Neuronal stem cell (in vitro differentiated cells): Measurements from ENCODE around the gene ZNF385B.

Source experiments
- DNase-seq: peaks from one replicate; pipeline ENCODE4 v3.0.0-alpha.2; 2013; ENCODE audit warnings: low spot score
- H2AFZ ChIP-seq: one replicate; pipeline ENCODE4 v1.6.1; 2013; ENCODE audit warnings: mild to moderate bottlenecking, low read length, inconsistent platforms
- H2AK5ac ChIP-seq: 2 replicates; pipeline ENCODE4 v1.6.1; 2013; ENCODE audit warnings: low read depth, mild to moderate bottlenecking, inconsistent platforms, low read length, moderate library complexity, mixed read lengths
- H2BK120ac ChIP-seq: 2 replicates; pipeline ENCODE4 v1.6.1; 2013; ENCODE audit warnings: low read depth, mild to moderate bottlenecking, inconsistent platforms, low read length, moderate library complexity, mixed read lengths
- H2BK12ac ChIP-seq: one replicate; pipeline ENCODE4 v1.6.1; 2013; ENCODE audit warnings: low read length, inconsistent platforms
- H2BK15ac ChIP-seq: 2 replicates; pipeline ENCODE4 v1.6.1; 2013; ENCODE audit warnings: mild to moderate bottlenecking, low read length, inconsistent platforms, mixed read lengths
- H2BK5ac ChIP-seq: one replicate; pipeline ENCODE4 v1.6.1; 2013; ENCODE audit warnings: inconsistent platforms, mild to moderate bottlenecking, low read length, moderate library complexity
- H3K14ac ChIP-seq: one replicate; pipeline ENCODE4 v1.6.1; 2013; ENCODE audit warnings: low read length, inconsistent platforms
- H3K18ac ChIP-seq: 2 replicates; pipeline ENCODE4 v1.6.1; 2013; ENCODE audit warnings: low read length, inconsistent platforms
- H3K23ac ChIP-seq: 2 replicates; pipeline ENCODE4 v1.6.1; 2013; ENCODE audit warnings: low read depth, mild to moderate bottlenecking, mixed read lengths, low read length, inconsistent platforms; ENCODE audit not compliant: poor library complexity
- H3K27ac ChIP-seq: replicated peaks from 3 replicates; pipeline ENCODE4 v1.5.1; 2013; ENCODE audit warnings: low read length, inconsistent platforms
- H3K27me3 ChIP-seq, 3 experiments: 2 replicates each; pipeline ENCODE4 v1.6.1; 2013; ENCODE audit warnings: low read length in 3 of 3, mild to moderate bottlenecking in 2 of 3, inconsistent platforms in 1 of 3, low read depth in 1 of 3, mixed read lengths in 1 of 3, moderate library complexity in 1 of 3; ENCODE audit not compliant: control insufficient read depth in 3 of 3, insufficient read depth in 3 of 3
- H3K36me3 ChIP-seq, 2 donors: replicated peaks in 1 of 2; 2 replicates each; pipeline ENCODE4 v1.6.1; 2013; ENCODE audit warnings: low read length in 2 of 2; ENCODE audit not compliant: control insufficient read depth in 2 of 2, insufficient read depth in 2 of 2
- H3K4ac ChIP-seq: 2 replicates; pipeline ENCODE4 v1.6.1; 2013; ENCODE audit warnings: inconsistent platforms, mild to moderate bottlenecking, low read length, moderate library complexity
- H3K4me1 ChIP-seq, 2 donors: 1 replicate in 1 of 2; 2 replicates in 1 of 2; pipeline ENCODE4 v1.6.1; 2013; ENCODE audit warnings: low read length in 2 of 2, low read depth in 1 of 2; ENCODE audit not compliant: control insufficient read depth in 2 of 2, insufficient read depth in 1 of 2
- H3K4me2 ChIP-seq: one replicate; pipeline ENCODE4 v1.6.1; 2013; ENCODE audit warnings: mild to moderate bottlenecking, low read length, inconsistent platforms; ENCODE audit not compliant: insufficient read depth, poor library complexity, severe bottlenecking
- H3K4me3 ChIP-seq, 2 donors: 2 replicates each; pipeline ENCODE4 v1.5.1; 2013; ENCODE audit warnings: low read length in 2 of 2, mild to moderate bottlenecking in 2 of 2, inconsistent platforms in 1 of 2, moderate library complexity in 1 of 2
- H3K79me1 ChIP-seq: one replicate; pipeline ENCODE4 v1.6.1; 2013; ENCODE audit warnings: low read depth, mild to moderate bottlenecking, inconsistent platforms, low read length, moderate library complexity
- H3K9ac ChIP-seq: one replicate; pipeline ENCODE4 v1.6.1; 2013; ENCODE audit warnings: mild to moderate bottlenecking, low read depth, low read length, inconsistent platforms; ENCODE audit not compliant: poor library complexity
- H3K9me3 ChIP-seq, 2 donors: replicated peaks in 1 of 2; 2 replicates each; pipeline versions ENCODE3 to v1.6.1; 2013; ENCODE audit warnings: low read length in 2 of 2, mild to moderate bottlenecking in 2 of 2, inconsistent platforms in 1 of 2, low read depth in 1 of 2, mixed read lengths in 1 of 2, moderate library complexity in 1 of 2; ENCODE audit not compliant: control insufficient read depth in 2 of 2, insufficient read depth in 1 of 2
- H4K8ac ChIP-seq: one replicate; pipeline ENCODE4 v1.6.1; 2013; ENCODE audit warnings: low read depth, mild to moderate bottlenecking, inconsistent platforms, low read length, moderate library complexity
- H4K91ac ChIP-seq: one replicate; pipeline ENCODE4 v1.6.1; 2013; ENCODE audit warnings: low read length, low read depth, mild to moderate bottlenecking, inconsistent platforms; ENCODE audit not compliant: poor library complexity
- WGBS, 2 donors: extraction: QIAGEN DNeasy Blood & Tissue Kit; methylation state at CpG; one replicate each; pipeline ENCODE4 v1.1.7; 2013; ENCODE audit warnings: missing lambda C conversion rate in 2 of 2, mixed read lengths in 1 of 2; ENCODE audit not compliant: insufficient read length in 2 of 2, insufficient replicate concordance in 1 of 2; ENCODE audit errors: extremely low coverage in 2 of 2; 5-methylcytosine and 5-hydroxymethylcytosine counted together

Gene ZNF385B

DNA sequence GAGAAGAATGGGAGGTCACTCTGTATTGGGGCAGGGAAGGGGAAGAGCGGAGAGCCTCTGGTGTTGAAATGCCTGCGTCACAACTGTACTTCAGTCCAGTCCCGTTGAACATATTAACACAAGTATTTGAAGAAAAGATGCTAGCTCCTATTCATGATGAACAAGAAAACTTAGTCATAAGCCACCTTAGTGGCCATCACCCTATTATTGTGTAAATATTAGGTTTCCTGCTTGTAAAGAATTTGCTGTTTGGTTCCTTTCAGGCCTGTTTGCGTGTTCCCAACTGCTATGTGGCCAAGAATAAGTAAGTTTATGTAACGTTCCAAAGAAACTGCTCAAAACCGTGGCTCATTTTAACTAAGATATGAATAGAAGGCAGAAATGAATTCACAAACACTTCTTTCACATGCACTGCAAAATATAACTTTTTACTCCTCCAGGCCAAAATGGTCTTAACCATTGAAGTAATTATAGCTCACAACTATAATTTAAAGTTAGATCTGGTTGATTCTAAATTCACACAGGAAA, 204.3 kb downstream of the ZNF385B start:
- Histone ChIP-seq H2BK5ac (no peak overlapping the region), H3K27ac (no peak overlapping the region), H2BK120ac (no peak overlapping the region), H3K27me3 (no peaks in the 10 kb centered on the region), H2AFZ (no peak overlapping the region), H3K23ac (no peak overlapping the region), H3K4me2 (no peak overlapping the region), H3K18ac (no peak overlapping the region), H3K9ac (no peak overlapping the region), H3K4me3 (no peak overlapping the region), H3K36me3 (no peaks in the 10 kb centered on the region), H3K4ac (no peak overlapping the region), H2AK5ac (no peak overlapping the region), H3K4me1 (no peaks in the 10 kb centered on the region), H2BK12ac (no peak overlapping the region), H2BK15ac (no peak overlapping the region), H3K79me1 (no peaks in the 10 kb centered on the region), H4K8ac (no peak overlapping the region), H3K9me3 (no peaks in the 10 kb centered on the region), H4K91ac (no peak overlapping the region), H3K14ac (no peak overlapping the region)
- WGBS, 2 donors: no CpG with 5 or more reads among the region's 6 CpGs
- no peak for DNase-seq

DNA sequence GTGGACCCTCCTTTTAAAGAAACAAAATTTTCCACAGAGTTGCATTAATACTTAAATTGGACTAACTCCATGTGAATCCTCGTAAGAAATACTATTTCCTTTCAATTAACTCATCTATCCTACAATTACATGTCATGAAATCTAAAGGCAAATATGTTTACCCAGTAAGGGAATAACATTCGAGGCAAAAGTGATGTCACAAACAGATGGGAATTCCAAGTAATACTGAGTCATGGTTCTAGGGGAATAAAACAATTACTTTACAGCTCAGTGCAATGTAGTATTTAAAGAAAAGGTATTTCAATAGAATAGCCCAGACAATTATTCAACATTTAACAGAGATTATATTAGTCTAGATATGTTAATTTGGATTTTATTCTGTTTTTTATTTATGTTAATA, 205.8 kb downstream of the ZNF385B start:
- Histone ChIP-seq H3K27ac (no peak overlapping the region), H2BK15ac (no peak overlapping the region), H4K8ac (no peak overlapping the region), H3K4me2 (no peak overlapping the region), H3K36me3 (no peaks in the 10 kb centered on the region), H3K23ac (no peak overlapping the region), H3K9me3 (no peaks in the 10 kb centered on the region), H2AK5ac (no peak overlapping the region), H3K27me3 (no peaks in the 10 kb centered on the region), H2AFZ (no peak overlapping the region), H3K4me3 (no peak overlapping the region), H3K9ac (no peak overlapping the region), H3K18ac (no peak overlapping the region), H3K14ac (no peak overlapping the region), H3K4ac (no peak overlapping the region), H2BK5ac (no peak overlapping the region), H4K91ac (no peak overlapping the region), H3K79me1 (no peaks in the 10 kb centered on the region), H2BK120ac (no peak overlapping the region), H2BK12ac (no peak overlapping the region), H3K4me1 (no peaks in the 10 kb centered on the region)
- no peak for DNase-seq
- WGBS, 2 donors: no CpG with 5 or more reads among the region's 2 CpGs

DNA sequence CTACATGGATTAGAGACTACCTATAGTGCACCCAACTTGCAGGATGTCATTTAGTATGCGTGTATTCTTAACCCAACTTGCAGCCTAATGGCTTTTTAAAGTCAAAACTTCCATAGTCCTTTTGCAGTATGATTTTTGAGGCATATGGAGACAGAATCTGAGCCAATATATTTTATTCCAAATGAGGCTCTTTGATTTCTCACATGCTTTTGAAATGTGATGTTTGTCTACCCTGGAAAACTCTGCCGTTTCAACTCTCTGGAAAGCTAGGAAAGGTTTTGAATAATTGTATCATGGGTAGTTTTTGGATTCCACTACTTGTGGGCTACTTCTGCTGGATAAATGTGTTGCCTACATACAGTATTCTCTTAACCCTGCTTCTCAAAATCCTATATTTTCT, 206.6 kb downstream of the ZNF385B start:
- no CpG with 5 or more reads among the region's 2 CpGs for WGBS, 2 donors
- Histone ChIP-seq H3K23ac (no peak overlapping the region), H2BK15ac (no peak overlapping the region), H3K18ac (no peak overlapping the region), H3K4me3 (no peak overlapping the region), H3K4me1 (no peaks in the 10 kb centered on the region), H2BK12ac (no peak overlapping the region), H2BK5ac (no peak overlapping the region), H4K8ac (no peak overlapping the region), H3K27me3 (no peaks in the 10 kb centered on the region), H3K4me2 (no peak overlapping the region), H2AK5ac (no peak overlapping the region), H2AFZ (no peak overlapping the region), H4K91ac (no peak overlapping the region), H2BK120ac (no peak overlapping the region), H3K14ac (no peak overlapping the region), H3K9ac (no peak overlapping the region), H3K36me3 (no peaks in the 10 kb centered on the region), H3K4ac (no peak overlapping the region), H3K9me3 (no peaks in the 10 kb centered on the region), H3K79me1 (no peaks in the 10 kb centered on the region), H3K27ac (no peak overlapping the region)
- DNase-seq: no peak

DNA sequence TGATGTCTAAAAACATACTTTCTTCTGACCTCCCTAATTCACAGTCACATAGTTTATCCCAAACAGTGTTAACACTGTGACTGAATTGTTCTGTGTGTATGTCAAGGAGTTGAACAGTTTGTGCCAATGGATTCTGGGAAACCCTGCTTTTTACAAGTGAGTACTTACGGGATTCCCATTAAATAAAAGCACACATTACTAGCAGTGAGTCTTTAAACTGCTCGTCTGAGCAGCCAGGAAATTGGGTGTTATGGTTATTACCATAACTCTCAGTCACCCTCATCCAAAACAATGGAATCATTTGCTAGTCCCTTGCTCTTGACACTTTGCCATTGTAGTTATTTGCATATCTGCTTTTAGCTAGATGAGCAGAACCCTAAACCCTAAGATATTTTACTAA, 209.1 kb downstream of the ZNF385B start:
- no peaks in the 10 kb centered on the region for H3K9me3 ChIP-seq
- no peak overlapping the region for H3K23ac ChIP-seq
- no peak overlapping the region for H3K14ac ChIP-seq
- no peak overlapping the region for H3K4me2 ChIP-seq
- no peak overlapping the region for H4K91ac ChIP-seq
- H3K18ac ChIP-seq: no peak overlapping the region
- no peak overlapping the region for H3K9ac ChIP-seq
- H2BK5ac ChIP-seq: no peak overlapping the region
- no peak overlapping the region for H4K8ac ChIP-seq
- no peak overlapping the region for H2BK120ac ChIP-seq
- no peaks in the 10 kb centered on the region for H3K36me3 ChIP-seq
- no peak overlapping the region for H2AK5ac ChIP-seq
- H3K79me1 ChIP-seq: no peaks in the 10 kb centered on the region
- H3K27ac ChIP-seq: no peak overlapping the region
- DNase-seq: no peak
- H3K4me1 ChIP-seq: peaks cover 5 to 8% of the 10 kb centered on the region in 2 donors
- no CpG with 5 or more reads among the region's 2 CpGs for WGBS, 2 donors
- no peak overlapping the region for H2AFZ ChIP-seq
- H2BK15ac ChIP-seq: no peak overlapping the region
- H2BK12ac ChIP-seq: no peak overlapping the region
- no peak overlapping the region for H3K4me3 ChIP-seq
- H3K4ac ChIP-seq: no peak overlapping the region
- H3K27me3 ChIP-seq: no peaks in the 10 kb centered on the region
